OCI-LY7 (cell line): Measurements from ENCODE around the gene PSMG1. TPM values are rescaled to one million over a fixed set of nuclear protein-coding genes. Genes with fewer than 3 reads are reported as not detected.

Source experiments
- BruUV-seq: library from RNA; stranded (reverse); fragments of 400-500 nt; replicated peaks from 2 replicates; lab custom pipeline; 2021; lab: Mats Ljungman, UMichigan
- CTCF ChIA-PET: fragments of 300-600 bp; sonication (Branson Sonifier 250); formaldehyde crosslinking; loops from one replicate; lab custom pipeline; 2022; ENCODE audit warnings: antibody characterized with exemption; ENCODE audit not compliant: unreplicated experiment; lab: Charles Lee
- POLR2A ChIA-PET: fragments of 300-600 bp; sonication (Branson Sonifier 250); formaldehyde crosslinking; loops from one replicate; lab custom pipeline; 2022; ENCODE audit warnings: antibody characterized with exemption; lab: Charles Lee
- DNase-seq: peaks from one replicate; pipeline ENCODE4 v3.0.0-alpha.2; 2015; ENCODE audit warnings: low spot score
- H2AFZ ChIP-seq: fragments of 200-600 bp; sonication (generic), shearing (Covaris generic); 2 replicates; pipeline ENCODE4 v1.6.1; 2014; ENCODE audit warnings: mild to moderate bottlenecking, antibody characterized with exemption, low read length, moderate library complexity
- H3K27ac ChIP-seq: fragments of 200-600 bp; sonication (generic); 2 replicates; pipeline ENCODE4 v1.5.1; 2014; ENCODE audit warnings: mixed run types, low read depth, mild to moderate bottlenecking, moderate library complexity, low read length, inconsistent platforms; ENCODE audit not compliant: poor library complexity, severe bottlenecking
- H3K36me3 ChIP-seq: fragments of 200-600 bp; sonication (generic); 2 replicates; pipeline ENCODE4 v1.6.1; 2014; ENCODE audit warnings: mild to moderate bottlenecking, antibody characterized with exemption, low read length, moderate library complexity, mixed read lengths; ENCODE audit not compliant: insufficient read depth
- H3K4me1 ChIP-seq: fragments of 200-600 bp; sonication (generic); 2 replicates; pipeline ENCODE4 v1.5.1; 2014; ENCODE audit warnings: mild to moderate bottlenecking, low read length; ENCODE audit not compliant: insufficient read depth, poor library complexity, severe bottlenecking
- H3K4me2 ChIP-seq: fragments of 200-600 bp; sonication (generic); 2 replicates; pipeline ENCODE4 v1.6.1; 2014; ENCODE audit warnings: mild to moderate bottlenecking, low read length
- H3K4me3 ChIP-seq: fragments of 200-600 bp; sonication (generic); 2 replicates; pipeline ENCODE4 v1.5.1; 2014; ENCODE audit warnings: mild to moderate bottlenecking, low read depth, low read length; ENCODE audit not compliant: poor library complexity, severe bottlenecking
- H3K79me2 ChIP-seq: fragments of 200-600 bp; sonication (generic); 2 replicates; pipeline ENCODE4 v1.6.1; 2016; ENCODE audit warnings: low read depth, mild to moderate bottlenecking, low read length, moderate library complexity, mixed read lengths; ENCODE audit not compliant: insufficient read depth
- H3K9me2 ChIP-seq: fragments of 200-600 bp; sonication (generic); 2 replicates; pipeline ENCODE4 v1.6.1; 2016; ENCODE audit warnings: mild to moderate bottlenecking, low read length, mixed read lengths; ENCODE audit not compliant: insufficient read depth
- H3K9me3 ChIP-seq: fragments of 200-600 bp; sonication (generic); 2 replicates; pipeline ENCODE4 v1.6.1; 2014; ENCODE audit warnings: mild to moderate bottlenecking, mixed run types, low read length, mixed read lengths
- H4K20me1 ChIP-seq: fragments of 200-600 bp; sonication (generic); 2 replicates; pipeline ENCODE4 v1.6.1; 2014; ENCODE audit warnings: mild to moderate bottlenecking, antibody characterized with exemption, low read length, moderate library complexity, mixed read lengths; ENCODE audit not compliant: insufficient read depth
- CTCF ChIP-seq: fragments of 200-600 bp; sonication (generic); conservative IDR thresholded peaks from 2 replicates; pipeline ENCODE4 v1.5.1; 2014; ENCODE audit warnings: mild to moderate bottlenecking, antibody characterized with exemption, low read length, moderate library complexity, mixed read lengths
- EZH2phosphoT487 ChIP-seq: fragments of 200-600 bp; sonication (generic); IDR thresholded peaks from 2 replicates; pipeline ENCODE4 v1.6.1; 2018; ENCODE audit warnings: low read depth, borderline replicate concordance, mild to moderate bottlenecking, mixed run types, antibody characterized with exemption, low read length, moderate library complexity, mixed read lengths
- intact Hi-C: fragments of 100-400 bp; cut with micrococcal nuclease; formaldehyde crosslinking; loops from one replicate; pipeline ENCODE4 v1.10.0; 2022; ENCODE audit not compliant: unreplicated experiment
- total RNA-seq, 2 experiments: library from RNA; depleted of rRNA in 1 of 2; stranded (reverse); fragments of >200 nt in 1 of 2; shearing (Covaris generic) in 1 of 2; gene quantifications; 2 replicates each; pipeline ENCODE4 v1.2.3, GENCODE V29; 2014 to 2022

PSMG1 gene
- total RNA-seq, 2 experiments from 2014 or later: 87.2 to 123 TPM

GRCh38 chr21:39155578-39155977 is 27.7 kb downstream of the PSMG1 start:
- TF ChIP-seq CTCF (no peak), EZH2phosphoT487 (no peak)

GRCh38 chr21:39153842-39154241 is 29.4 kb downstream of the PSMG1 start:
- Histone ChIP-seq H3K4me1 (no peaks in the 10 kb centered on the region), H3K4me3 (no peak overlapping the region), H3K36me3 (no peaks in the 10 kb centered on the region), H3K79me2 (no peaks in the 10 kb centered on the region), H2AFZ (no peak overlapping the region), H3K27ac (no peak overlapping the region), H3K4me2 (no peak overlapping the region), H4K20me1 (no peaks in the 10 kb centered on the region), H3K9me2 (no peaks in the 10 kb centered on the region), H3K9me3 (no peaks in the 10 kb centered on the region)
- intact Hi-C loops: no loop called here
- TF ChIP-seq CTCF (no peak), EZH2phosphoT487 (no peak)
- no TSS peak for BruUV-seq
- ChIA-PET CTCF (no interaction called here), POLR2A (interaction anchor here (0.9 kb wide), 1 partner anchor 13 kb away, joined by 3 read pairs; no protein-coding TSS in a partner anchor)
- DNase-seq: no peak

More at GRCh38 chr21:39155578-39155977, 27.7 kb downstream of the PSMG1 start:
- Histone ChIP-seq H3K79me2 (no peaks in the 10 kb centered on the region), H3K36me3 (no peaks in the 10 kb centered on the region), H2AFZ (no peak overlapping the region), H3K9me3 (no peaks in the 10 kb centered on the region), H3K27ac (no peak overlapping the region), H3K4me1 (no peaks in the 10 kb centered on the region), H3K4me3 (no peak overlapping the region), H3K9me2 (no peaks in the 10 kb centered on the region), H3K4me2 (no peak overlapping the region), H4K20me1 (no peaks in the 10 kb centered on the region)
- DNase-seq: no peak
- ChIA-PET CTCF (no interaction called here), POLR2A (no interaction called here)
- no TSS peak for BruUV-seq
- intact Hi-C loops: no loop called here

- Histone ChIP-seq H3K4me3 (no peak overlapping the region), H3K4me2 (no peak overlapping the region), H3K36me3 (no peaks in the 10 kb centered on the region), H3K27ac (no peak overlapping the region), H3K9me3 (no peaks in the 10 kb centered on the region), H3K79me2 (no peaks in the 10 kb centered on the region), H4K20me1 (no peaks in the 10 kb centered on the region), H3K4me1 (no peaks in the 10 kb centered on the region), H2AFZ (no peak overlapping the region), H3K9me2 (no peaks in the 10 kb centered on the region)
- ChIA-PET CTCF (no interaction called here), POLR2A (interaction anchor here (0.9 kb wide), 1 partner anchor 13 kb away, joined by 3 read pairs; no protein-coding TSS in a partner anchor)
- no peak for TF ChIP-seq EZH2phosphoT487
- TF ChIP-seq CTCF: peak; percentile 69
- DNase-seq: peak; percentile 10
- BruUV-seq: no TSS peak
- intact Hi-C loops: no loop called here
Measured at GRCh38 chr21:39153373-39153772, 29.9 kb downstream of the PSMG1 start.
